DMS153 treated with DMSO at 0.1 percent for 48 hours (cell line): ENCODE data around the gene MYOF.
"Not testable (repeated sequence)": the region's sequence is repeated elsewhere in the genome, so short reads cannot be mapped to it uniquely, and the experiment has no call there.

Experiments
- DNase-seq: peaks from one replicate; lab custom pipeline; 2025; ENCODE audit not compliant: unreplicated experiment; lab: John Stamatoyannopoulos, UW

Gene MYOF

GRCh38 chr10:93456480-93456879 is 25.7 kb downstream of the MYOF start:
- no peak for DNase-seq

- DNase-seq = no peak
These were observed 27.4 kb downstream of the MYOF start for GRCh38 chr10:93454736-93455135.

- no peak for DNase-seq
These were observed 28.0 kb downstream of the MYOF start for GRCh38 chr10:93454146-93454545.

- DNase-seq = no peak
These were observed 30.0 kb downstream of the MYOF start for GRCh38 chr10:93452143-93452542.

GRCh38 chr10:93451244-93451947 is 30.7 kb downstream of the MYOF start:
- DNase-seq = no peak

GRCh38 chr10:93447970-93448369 is 34.2 kb downstream of the MYOF start:
- DNase-seq = no peak

- no peak for DNase-seq
These were observed 35.1 kb downstream of the MYOF start for GRCh38 chr10:93447019-93447418.

GRCh38 chr10:93445978-93446720 is 36.0 kb downstream of the MYOF start:
- DNase-seq = peak; percentile 70

- peak; percentile 89 for DNase-seq
These were observed 36.8 kb downstream of the MYOF start for GRCh38 chr10:93445097-93445960.

- no peak for DNase-seq
These were observed 38.7 kb downstream of the MYOF start for GRCh38 chr10:93443481-93443880.

- DNase-seq = not testable (repeated sequence)
These were observed 39.4 kb downstream of the MYOF start for GRCh38 chr10:93442721-93443120.

- no peak for DNase-seq
These were observed 41.5 kb downstream of the MYOF start for GRCh38 chr10:93440591-93441091.

GRCh38 chr10:93438613-93439253 is 43.4 kb downstream of the MYOF start:
- DNase-seq = peak; percentile 93

GRCh38 chr10:93437946-93438612 is 44.1 kb downstream of the MYOF start:
- DNase-seq = no peak

- peak; percentile 52 for DNase-seq
These were observed 44.8 kb downstream of the MYOF start for GRCh38 chr10:93437086-93437945.

GRCh38 chr10:93436591-93437085 is 45.5 kb downstream of the MYOF start:
- no peak for DNase-seq

- no peak for DNase-seq
These were observed 46.3 kb downstream of the MYOF start for GRCh38 chr10:93435621-93436397.

GRCh38 chr10:93434991-93435491 is 47.1 kb downstream of the MYOF start:
- no peak for DNase-seq
